Measurements from ENCODE around the gene SFRP2.

The SFRP2 gene

GRCh38 chr4:153788413-153789276 lies at the start of gene SFRP2:
Gene SFRP2 (minus strand): TSS chr4:153789083. CDS start chr4:153788835, 248 bp downstream.
- no peak for DNase-seq (ENCODE audit: low read depth)

- no peak for DNase-seq (ENCODE audit: low read depth)
These were observed 49.7 kb upstream of the SFRP2 start for GRCh38 chr4:153838564-153838963.

- no peak for DNase-seq (ENCODE audit: low read depth)
These were observed 46.0 kb upstream of the SFRP2 start for GRCh38 chr4:153834901-153835300.

GRCh38 chr4:153832720-153833287 lies 43.9 kb upstream of the SFRP2 start:
- DNase-seq (ENCODE audit: low read depth) = no peak

GRCh38 chr4:153832054-153832453 lies 43.2 kb upstream of the SFRP2 start:
- DNase-seq (ENCODE audit: low read depth) = no peak

- DNase-seq (ENCODE audit: low read depth) = no peak
These were observed 42.4 kb upstream of the SFRP2 start for GRCh38 chr4:153831245-153831644.

- DNase-seq (ENCODE audit: low read depth) = no peak
These were observed 36.8 kb upstream of the SFRP2 start for GRCh38 chr4:153825691-153826090.

GRCh38 chr4:153825126-153825525 lies 36.2 kb upstream of the SFRP2 start:
- DNase-seq (ENCODE audit: low read depth) = no peak

GRCh38 chr4:153824501-153824900 lies 35.6 kb upstream of the SFRP2 start:
- DNase-seq (ENCODE audit: low read depth) = no peak

GRCh38 chr4:153823483-153823882 lies 34.6 kb upstream of the SFRP2 start:
- no peak for DNase-seq (ENCODE audit: low read depth)

- no peak for DNase-seq (ENCODE audit: low read depth)
These were observed 33.4 kb upstream of the SFRP2 start for GRCh38 chr4:153822316-153822715.

- DNase-seq (ENCODE audit: low read depth) = no peak
These were observed 28.6 kb upstream of the SFRP2 start for GRCh38 chr4:153817466-153817865.

GRCh38 chr4:153816542-153816941 lies 27.7 kb upstream of the SFRP2 start:
- no peak for DNase-seq (ENCODE audit: low read depth)

- no peak for DNase-seq (ENCODE audit: low read depth)
These were observed 25.9 kb upstream of the SFRP2 start for GRCh38 chr4:153814789-153815188.

GRCh38 chr4:153809916-153810810 lies 21.3 kb upstream of the SFRP2 start:
- DNase-seq (ENCODE audit: low read depth) = no peak

- DNase-seq (ENCODE audit: low read depth) = peak; percentile 32
These were observed 20.4 kb upstream of the SFRP2 start for GRCh38 chr4:153809307-153809706.

- no peak for DNase-seq (ENCODE audit: low read depth)
These were observed 19.3 kb upstream of the SFRP2 start for GRCh38 chr4:153808175-153808574.

GRCh38 chr4:153806073-153806472 lies 17.2 kb upstream of the SFRP2 start:
- DNase-seq (ENCODE audit: low read depth) = no peak

GRCh38 chr4:153804722-153805121 lies 15.8 kb upstream of the SFRP2 start:
- no peak for DNase-seq (ENCODE audit: low read depth)

- DNase-seq (ENCODE audit: low read depth) = no peak
These were observed 10.8 kb upstream of the SFRP2 start for GRCh38 chr4:153799694-153800074.

GRCh38 chr4:153798901-153799693 lies 10.2 kb upstream of the SFRP2 start:
- DNase-seq (ENCODE audit: low read depth) = no peak

- DNase-seq (ENCODE audit: low read depth) = no peak
These were observed 9.5 kb upstream of the SFRP2 start for GRCh38 chr4:153798420-153798819.
